DND-41 (cell line): ENCODE results near the gene PPP4R2.

Experiments used
- ATAC-seq: fragments of 200-7000 bp; cut with Tn5 transposase; 3 replicates; pipeline ENCODE4 v1.9.1; 2021; ENCODE audit warnings: low read depth; ENCODE audit not compliant: insufficient read depth
- DNase-seq: peaks from one replicate; pipeline ENCODE4 v3.0.0-alpha.2; 2020
- H2AFZ ChIP-seq: 2 replicates; pipeline ENCODE4 v1.6.0; 2012; ENCODE audit warnings: low read depth, low read length
- H3K27ac ChIP-seq: 2 replicates; pipeline ENCODE4 v1.5.1; 2012; ENCODE audit warnings: low read length, inconsistent platforms
- H3K27me3 ChIP-seq: fragments of 200-600 bp; sonication (generic); 2 replicates; pipeline ENCODE4 v1.6.0; 2012; ENCODE audit warnings: low read length, mild to moderate bottlenecking, inconsistent platforms; ENCODE audit not compliant: insufficient read depth, poor library complexity
- H3K36me3 ChIP-seq: 2 replicates; pipeline ENCODE4 v1.5.1; 2012; ENCODE audit warnings: low read length, inconsistent platforms; ENCODE audit not compliant: insufficient read depth
- H3K4me1 ChIP-seq: 2 replicates; pipeline ENCODE4 v1.5.1; 2012; ENCODE audit warnings: mild to moderate bottlenecking, low read length; ENCODE audit not compliant: insufficient read depth
- H3K4me2 ChIP-seq: 2 replicates; pipeline ENCODE4 v1.6.0; 2012; ENCODE audit warnings: mild to moderate bottlenecking, moderate library complexity, low read length, inconsistent platforms; ENCODE audit not compliant: insufficient read depth
- H3K4me3 ChIP-seq, 2 experiments: fragments of 200-600 bp in 1 of 2; shearing (Covaris generic) in 1 of 2; 2 replicates each; pipeline ENCODE4 v1.5.1; 2012 to 2016; ENCODE audit warnings: inconsistent platforms in 2 of 2, low read length in 2 of 2, mild to moderate bottlenecking in 2 of 2, low read depth in 1 of 2, moderate library complexity in 1 of 2
- H3K79me2 ChIP-seq: 2 replicates; pipeline ENCODE4 v1.6.0; 2012; ENCODE audit warnings: low read length, inconsistent platforms; ENCODE audit not compliant: insufficient read depth
- H3K9ac ChIP-seq: 2 replicates; pipeline ENCODE4 v1.6.0; 2012; ENCODE audit warnings: low read depth, mild to moderate bottlenecking, inconsistent platforms, low read length, moderate library complexity
- H3K9me3 ChIP-seq: 2 replicates; pipeline ENCODE4 v1.5.1; 2012; ENCODE audit warnings: low read length, moderate library complexity, mild to moderate bottlenecking, inconsistent platforms; ENCODE audit not compliant: insufficient read depth, severe bottlenecking
- H4K20me1 ChIP-seq: 2 replicates; pipeline ENCODE4 v1.6.0; 2012; ENCODE audit warnings: low read length; ENCODE audit not compliant: insufficient read depth
- CTCF ChIP-seq: IDR thresholded peaks from 2 replicates; pipeline ENCODE4 v1.5.1; 2012; ENCODE audit warnings: borderline replicate concordance, low read length, moderate library complexity, mild to moderate bottlenecking; ENCODE audit not compliant: poor library complexity, severe bottlenecking; ENCODE audit errors: extremely low read depth
- EZH2 ChIP-seq: IDR thresholded peaks from 3 replicates; pipeline ENCODE4 v1.6.1; 2012; ENCODE audit warnings: borderline replicate concordance, low read depth, mild to moderate bottlenecking, moderate library complexity, low read length, inconsistent platforms; ENCODE audit not compliant: severe bottlenecking

Gene PPP4R2

GRCh38 chr3:73101881-73102280 lies 105.3 kb downstream of the PPP4R2 start:
- H3K9ac ChIP-seq, result no peak overlapping the region
- no peak for TF ChIP-seq EZH2
- no peak overlapping the region for H3K4me2 ChIP-seq
- no peak overlapping the region for H2AFZ ChIP-seq
- ATAC-seq, result no peak
- no peaks in the 10 kb centered on the region for H3K36me3 ChIP-seq
- H3K4me1 ChIP-seq, result no peaks in the 10 kb centered on the region
- H4K20me1 ChIP-seq, result no peaks in the 10 kb centered on the region
- no peak for DNase-seq
- H3K4me3 ChIP-seq, result no peak overlapping the region
- no peaks in the 10 kb centered on the region for H3K27me3 ChIP-seq
- H3K27ac ChIP-seq, result no peak overlapping the region
- no peaks in the 10 kb centered on the region for H3K9me3 ChIP-seq
- H3K79me2 ChIP-seq, result no peaks in the 10 kb centered on the region

- Histone ChIP-seq H3K79me2 (no peaks in the 10 kb centered on the region), H3K4me2 (no peak overlapping the region), H3K9ac (no peak overlapping the region), H4K20me1 (no peaks in the 10 kb centered on the region), H2AFZ (no peak overlapping the region), H3K4me3 (no peak overlapping the region), H3K27ac (no peak overlapping the region), H3K36me3 (no peaks in the 10 kb centered on the region), H3K27me3 (no peaks in the 10 kb centered on the region), H3K9me3 (no peaks in the 10 kb centered on the region), H3K4me1 (no peaks in the 10 kb centered on the region)
- ATAC-seq (no peak), DNase-seq (no peak)
- TF ChIP-seq EZH2 (no peak), CTCF (no peak)
These were observed 110.6 kb downstream of the PPP4R2 start for GRCh38 chr3:73107215-73107614.

- no peak for ATAC-seq
These were observed 111.1 kb downstream of the PPP4R2 start for GRCh38 chr3:73107676-73108187.

GRCh38 chr3:73108750-73109149 lies 112.1 kb downstream of the PPP4R2 start:
- Histone ChIP-seq H3K36me3 (no peaks in the 10 kb centered on the region), H3K9ac (no peak overlapping the region), H3K79me2 (no peaks in the 10 kb centered on the region), H3K4me3 (no peak overlapping the region), H3K9me3 (no peaks in the 10 kb centered on the region), H3K4me2 (no peak overlapping the region), H3K4me1 (no peaks in the 10 kb centered on the region), H3K27me3 (no peaks in the 10 kb centered on the region), H3K27ac (no peak overlapping the region), H2AFZ (no peak overlapping the region), H4K20me1 (no peaks in the 10 kb centered on the region)
- ATAC-seq, result no peak
- TF ChIP-seq CTCF (no peak), EZH2 (no peak)
- DNase-seq, result no peak

More at GRCh38 chr3:73107676-73108187, 111.1 kb downstream of the PPP4R2 start:
- Histone ChIP-seq H3K4me3 (no peak overlapping the region), H2AFZ (no peak overlapping the region), H3K79me2 (no peaks in the 10 kb centered on the region), H4K20me1 (no peaks in the 10 kb centered on the region), H3K9ac (no peak overlapping the region), H3K4me2 (no peak overlapping the region), H3K27me3 (no peaks in the 10 kb centered on the region), H3K4me1 (no peaks in the 10 kb centered on the region), H3K9me3 (no peaks in the 10 kb centered on the region), H3K27ac (no peak overlapping the region), H3K36me3 (no peaks in the 10 kb centered on the region)
- no peak for DNase-seq
- TF ChIP-seq EZH2, result no peak
- no peak for TF ChIP-seq CTCF
